Endometrium (tissue), 2 donors: ENCODE results near the gene SH3BGRL2.

Experiments used
- FAIRE-seq: peaks from 2 replicates; lab custom pipeline; 2012; peaks lifted over from hg19 to GRCh38; lab: Jason Lieb, UNC
- donor health status: control.
- donor health status: control.

The SH3BGRL2 gene

DNA sequence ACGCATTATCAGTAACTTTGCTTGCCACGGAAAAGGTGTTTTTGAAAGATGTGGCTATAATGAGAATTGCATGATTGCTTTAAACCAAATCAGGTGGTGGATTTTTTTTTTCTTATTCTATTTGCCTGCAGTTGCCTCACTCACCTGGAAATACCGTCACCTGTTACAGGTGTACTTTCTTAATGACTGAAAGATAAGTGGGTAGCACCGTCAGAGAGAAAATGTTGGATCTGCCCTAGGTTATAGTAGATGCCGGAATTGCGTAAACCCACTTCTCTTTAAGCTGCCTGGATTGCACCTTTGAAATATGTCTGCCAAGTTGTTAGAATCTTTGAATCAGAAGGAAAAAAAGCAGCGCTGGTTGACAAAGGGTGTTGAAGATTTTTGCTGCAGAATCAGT is 68.5 kb downstream of the SH3BGRL2 start:
- no peak for FAIRE-seq

DNA sequence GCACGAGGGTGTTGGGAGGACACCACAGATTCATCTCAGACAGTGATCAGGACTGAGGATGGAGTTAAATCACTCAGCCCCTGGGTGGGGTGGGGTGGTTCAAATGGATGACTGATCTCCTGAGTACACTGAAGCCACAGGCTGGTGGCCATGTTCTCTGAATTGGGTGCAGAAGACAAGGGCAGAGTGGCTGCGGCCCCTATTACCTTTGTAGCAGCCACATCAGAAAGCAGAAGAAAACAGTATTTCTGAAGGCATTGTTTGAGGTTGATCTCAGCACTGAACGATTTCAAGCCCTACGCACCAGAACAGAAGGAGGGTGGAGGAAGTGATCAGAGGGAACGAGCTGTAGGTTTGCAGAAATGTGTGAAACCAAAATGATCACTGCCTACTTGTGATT is 71.6 kb downstream of the SH3BGRL2 start:
- FAIRE-seq = no peak

- FAIRE-seq = no peak
Measured at GRCh38 chr6:79704200-79704599, 73.1 kb downstream of the SH3BGRL2 start.

DNA sequence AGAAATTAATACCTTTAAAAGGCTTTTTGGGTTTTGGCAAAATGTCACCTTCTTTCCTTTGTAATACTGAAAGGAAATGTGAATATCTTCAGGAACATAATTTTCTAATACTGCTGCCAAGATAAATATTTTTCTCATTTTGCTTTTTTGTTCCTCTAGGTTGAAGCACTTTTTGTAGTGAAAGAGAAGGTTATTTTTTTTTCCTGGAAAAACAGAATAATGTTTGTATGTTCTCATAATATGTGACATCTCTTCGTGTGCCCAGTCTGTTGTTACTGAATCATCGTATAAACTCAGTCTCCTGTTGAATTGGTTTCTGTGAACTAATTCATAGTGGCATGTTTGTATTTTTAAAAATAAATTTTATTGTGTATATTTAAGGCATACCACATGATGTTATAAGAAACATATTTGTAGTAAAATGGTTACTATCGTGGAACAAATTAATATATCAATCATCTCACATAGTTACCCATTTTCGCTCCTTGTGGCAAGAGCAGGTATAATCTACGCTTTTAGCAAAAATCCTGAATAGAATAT is 74.4 kb downstream of the SH3BGRL2 start:
- no peak for FAIRE-seq

GRCh38 chr6:79706527-79706926 is 75.4 kb downstream of the SH3BGRL2 start:
- FAIRE-seq = no peak

DNA sequence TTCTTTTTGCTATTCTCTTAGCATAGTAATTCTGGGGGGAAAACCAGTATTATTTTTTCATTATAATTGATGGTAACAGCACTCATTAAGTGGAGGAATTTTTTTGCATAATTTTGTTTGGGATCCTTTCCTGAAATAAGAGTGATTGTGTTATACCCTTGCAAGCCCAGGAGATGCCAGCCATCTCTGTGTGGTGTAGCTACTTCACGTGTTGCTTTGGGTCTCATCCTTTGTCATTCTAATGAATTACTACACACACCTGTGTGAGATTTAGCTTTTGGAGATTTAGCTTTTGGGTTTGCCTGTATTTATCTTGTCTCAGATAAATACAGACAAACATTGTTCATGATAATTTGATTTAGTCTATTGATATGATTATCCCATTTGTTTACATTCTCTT is 76.5 kb downstream of the SH3BGRL2 start:
- FAIRE-seq = no peak

DNA sequence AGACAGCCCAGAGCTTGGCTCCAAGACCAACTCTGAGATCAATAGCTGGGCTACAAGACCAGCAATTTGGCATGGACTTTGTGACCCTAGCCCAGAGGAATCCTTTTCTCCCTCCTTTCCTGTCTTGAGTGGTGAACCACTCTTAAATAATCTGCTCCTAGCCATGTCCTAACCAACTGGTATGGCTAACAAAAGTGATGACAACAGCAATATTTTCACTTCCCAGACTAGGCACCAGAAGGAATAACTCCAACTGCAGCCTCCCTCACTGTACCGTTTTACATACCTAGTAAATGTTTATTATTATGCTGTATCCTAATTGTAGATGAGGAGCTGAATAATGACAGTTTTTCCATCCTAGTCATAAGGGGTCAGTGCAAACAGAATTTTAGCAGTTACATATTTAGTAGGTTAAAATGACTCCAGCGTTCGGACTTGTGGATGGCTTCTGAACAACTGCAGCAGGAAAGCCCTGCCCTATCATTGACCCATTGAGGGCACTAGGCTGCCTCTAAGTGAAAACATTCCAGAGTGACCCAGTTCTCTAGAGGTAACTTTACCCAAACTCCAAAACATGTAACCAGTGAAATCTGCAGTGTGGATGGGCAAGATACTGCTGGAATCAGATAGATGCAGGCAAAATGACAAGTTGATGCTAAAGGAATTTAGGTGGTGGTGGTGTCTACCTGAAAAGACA is 77.1 kb downstream of the SH3BGRL2 start:
- no peak for FAIRE-seq

DNA sequence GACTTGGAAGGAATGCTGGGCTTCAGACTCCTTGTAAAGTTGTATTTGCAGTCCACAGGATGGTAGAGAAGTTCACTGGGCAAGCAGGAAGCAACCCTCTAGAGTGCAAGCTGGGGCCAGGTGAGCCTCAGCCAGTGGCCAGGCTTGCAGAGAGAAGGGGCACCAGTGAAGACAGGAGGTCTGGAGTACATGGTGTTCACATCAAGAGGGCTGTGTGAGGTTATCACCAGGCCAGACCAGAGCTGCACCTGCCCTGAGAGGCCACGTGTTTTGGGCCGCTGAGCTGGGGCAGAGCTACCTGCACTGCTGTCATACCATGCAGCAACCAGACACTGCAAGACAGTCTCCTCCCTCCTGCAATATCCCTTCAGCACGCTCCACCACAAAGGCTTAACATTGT is 79.0 kb downstream of the SH3BGRL2 start:
- FAIRE-seq = no peak

GRCh38 chr6:79711167-79711566 is 80.0 kb downstream of the SH3BGRL2 start:
- no peak for FAIRE-seq

DNA sequence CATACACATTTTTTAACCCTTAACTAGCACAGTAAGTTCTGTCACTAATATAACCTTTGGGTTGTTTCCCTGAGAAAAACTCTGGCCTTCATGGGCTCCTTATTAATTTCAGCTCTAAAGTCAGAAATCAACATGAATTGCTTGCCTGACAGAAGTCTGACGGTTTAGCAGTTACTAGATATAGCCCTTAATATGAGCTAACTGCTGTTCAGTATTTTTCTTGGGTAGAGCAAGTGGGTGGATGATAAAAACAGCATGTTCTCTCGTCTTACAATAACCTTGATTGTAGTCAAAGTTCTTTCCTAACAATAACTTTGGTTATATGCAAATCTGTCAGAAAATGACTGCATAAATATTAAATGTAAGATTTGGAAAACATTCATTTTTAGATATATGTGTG is 81.0 kb downstream of the SH3BGRL2 start:
- FAIRE-seq = no peak

DNA sequence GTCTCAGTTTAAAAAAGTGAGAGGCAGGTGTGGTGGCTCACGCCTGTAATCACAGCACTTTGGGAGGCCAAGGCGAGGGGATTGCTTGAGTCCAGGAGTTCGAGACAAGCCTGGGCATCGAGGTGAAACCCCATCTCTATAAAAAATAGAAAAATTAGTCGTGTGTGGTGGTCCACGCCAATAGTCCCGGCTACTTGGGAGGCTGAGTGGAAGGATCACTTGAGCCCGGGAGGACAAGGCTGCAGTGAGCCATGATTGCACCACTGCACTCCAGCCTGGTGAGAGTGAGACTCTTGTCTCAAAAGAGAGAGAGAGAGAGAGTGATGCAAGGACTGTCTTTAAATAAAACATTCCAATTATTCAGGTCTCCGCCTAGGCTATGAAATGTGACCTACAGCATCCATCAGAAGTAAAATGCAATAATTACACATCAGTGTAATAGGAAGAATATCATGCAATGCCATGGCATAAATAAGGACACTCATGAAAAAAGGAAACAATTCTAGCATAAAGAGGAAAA is 81.5 kb downstream of the SH3BGRL2 start:
- no peak for FAIRE-seq

- FAIRE-seq = no peak
Measured at GRCh38 chr6:79713701-79714322, 82.7 kb downstream of the SH3BGRL2 start.

GRCh38 chr6:79717989-79718388 is 86.9 kb downstream of the SH3BGRL2 start:
- no peak for FAIRE-seq

GRCh38 chr6:79718509-79719247 is 87.5 kb downstream of the SH3BGRL2 start:
- FAIRE-seq = no peak

DNA sequence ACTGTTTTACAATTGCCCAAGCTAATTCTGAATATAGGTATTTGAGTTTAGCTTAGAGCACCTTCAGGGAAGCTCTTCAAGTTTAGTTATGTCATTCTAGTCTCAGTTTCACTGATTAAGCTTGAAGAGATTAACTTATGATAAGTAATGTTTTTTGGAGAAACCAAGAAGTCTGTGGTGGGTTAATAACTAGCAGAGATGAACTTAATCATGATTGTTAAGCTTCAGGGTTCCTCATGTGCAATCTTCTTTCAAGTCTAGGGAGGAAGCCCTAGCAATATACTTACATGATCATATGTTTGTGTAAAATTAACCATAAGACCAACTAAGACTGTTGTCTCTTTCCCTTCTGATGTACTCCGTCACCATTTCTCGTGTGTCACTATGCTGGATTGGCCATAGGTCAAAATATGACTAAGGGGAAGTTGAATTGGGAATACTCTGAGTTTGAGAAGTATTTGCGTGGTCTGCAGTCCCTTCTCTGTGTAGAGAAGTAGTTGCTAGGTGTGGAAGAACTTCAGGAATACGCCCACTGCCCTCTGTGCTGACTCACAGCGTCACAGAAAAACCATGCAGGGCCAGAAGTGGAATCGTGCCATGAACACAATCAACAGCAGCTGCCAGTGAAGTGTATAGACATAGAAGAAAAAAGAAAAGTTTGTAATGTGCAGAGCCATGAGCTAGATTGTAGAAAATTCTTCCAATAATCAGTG is 88.3 kb downstream of the SH3BGRL2 start:
- no peak for FAIRE-seq

- no peak for FAIRE-seq
Measured at GRCh38 chr6:79724816-79725215, 93.7 kb downstream of the SH3BGRL2 start.

DNA sequence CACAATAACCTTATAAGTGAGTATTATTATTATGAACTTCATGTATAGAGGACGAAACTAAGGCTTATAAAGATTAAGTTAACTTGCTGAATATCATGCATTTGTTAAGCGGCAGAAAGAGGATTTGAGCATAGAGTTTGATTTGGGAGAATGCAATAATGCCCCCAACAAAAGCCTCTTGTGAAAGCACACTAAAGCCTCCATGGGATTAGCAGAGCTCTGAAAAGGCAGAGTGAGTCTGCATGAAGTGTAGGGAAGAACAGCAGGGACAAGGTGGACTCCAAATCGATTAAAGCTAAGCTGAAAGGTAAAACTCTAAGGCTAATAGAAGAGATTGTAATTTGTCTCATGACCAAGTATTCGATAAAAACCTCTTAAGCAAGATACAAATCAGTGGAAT is 100.3 kb downstream of the SH3BGRL2 start:
- FAIRE-seq = no peak

DNA sequence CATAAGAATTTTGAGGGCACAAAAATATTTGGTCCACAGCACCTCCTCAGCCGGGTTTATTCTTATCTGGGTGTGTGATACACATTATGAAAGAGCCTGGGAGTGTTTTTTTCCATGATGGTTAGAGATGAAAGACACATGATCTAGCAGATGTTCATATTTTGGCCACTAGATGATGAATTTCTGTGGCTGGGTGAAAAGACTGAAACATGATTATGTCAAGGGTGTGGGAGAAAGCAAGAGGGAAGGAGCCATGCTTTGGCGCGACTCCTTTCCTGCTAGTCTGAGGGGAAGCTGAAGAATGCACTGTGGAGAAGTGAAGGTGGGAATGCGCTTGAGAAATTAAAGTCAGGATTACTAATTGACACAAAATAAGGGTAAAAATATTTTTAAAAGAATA is 102.3 kb downstream of the SH3BGRL2 start:
- no peak for FAIRE-seq

DNA sequence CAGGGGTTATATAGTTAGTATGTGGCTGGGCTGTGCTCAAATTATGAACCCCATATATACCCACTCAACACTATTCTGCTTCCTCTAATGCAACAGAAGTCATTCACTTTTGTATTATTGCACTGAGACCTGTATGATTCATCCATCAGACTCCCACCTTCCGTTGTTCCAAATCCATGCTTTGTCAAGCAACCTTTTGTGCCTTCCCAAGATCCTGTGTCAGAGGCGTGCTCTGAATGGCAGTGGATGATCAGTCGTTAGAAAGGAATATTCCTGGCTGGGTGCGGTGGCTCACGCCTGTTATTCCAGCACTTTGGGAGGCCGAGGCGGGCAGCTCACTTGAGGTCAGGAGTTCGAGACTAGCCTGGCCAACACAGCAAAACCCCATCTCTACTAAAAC is 103.2 kb downstream of the SH3BGRL2 start:
- FAIRE-seq = no peak

GRCh38 chr6:79735183-79735582 is 104.1 kb downstream of the SH3BGRL2 start:
- no peak for FAIRE-seq

DNA sequence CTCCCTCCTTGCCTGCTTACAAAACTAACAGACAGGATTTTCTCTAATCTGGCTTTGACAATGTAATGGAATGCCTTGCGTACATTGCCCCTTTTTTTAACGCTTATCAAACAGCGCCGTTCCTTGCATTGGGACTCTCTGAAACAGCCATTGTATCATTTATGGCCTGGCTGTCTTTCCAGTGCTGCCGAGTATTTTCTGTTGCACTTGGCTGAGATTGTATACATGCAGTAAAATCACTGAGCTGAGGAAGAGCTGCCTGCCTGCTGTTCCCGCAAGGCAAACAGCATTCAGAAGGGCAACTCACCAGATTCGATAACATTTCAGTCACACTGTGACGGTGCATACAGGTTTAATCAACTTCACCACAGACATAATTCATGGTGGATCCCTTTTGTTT is 106.0 kb downstream of the SH3BGRL2 start:
- no peak for FAIRE-seq

DNA sequence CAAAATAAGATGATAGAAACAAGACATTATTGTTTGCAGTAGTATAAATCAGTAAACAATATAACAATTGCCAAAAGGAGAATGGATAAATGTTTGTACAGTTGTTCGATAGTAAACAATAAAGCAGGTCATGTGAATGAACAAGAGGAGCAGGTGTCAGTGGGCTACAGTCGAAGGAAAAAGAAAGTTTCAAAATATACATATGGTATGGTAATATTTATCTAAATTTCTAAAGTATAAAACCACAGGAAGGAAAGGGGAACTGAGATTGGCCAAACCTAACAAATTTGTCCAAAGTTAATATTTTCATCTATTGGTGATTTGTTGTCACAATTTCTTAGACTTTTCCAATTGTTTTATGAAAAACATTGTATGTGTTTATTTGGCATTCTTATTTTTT is 110.9 kb downstream of the SH3BGRL2 start:
- FAIRE-seq = no peak
